Thyroid gland (tissue), 4 donors: ENCODE data around the gene AK9.

Experiments used
- CTCF ChIP-seq, 6 experiments: fragments of 200-600 bp in 3 of 6; fragments of 450-650 bp in 3 of 6; sonication (generic) in 3 of 6; IDR thresholded peaks; one replicate each; pipeline ENCODE4 v1.5.1; 2016 to 2019; ENCODE audit warnings: antibody characterized with exemption in 6 of 6, mild to moderate bottlenecking in 2 of 6, inconsistent platforms in 1 of 6, moderate library complexity in 1 of 6
- POLR2A ChIP-seq, 2 donors: fragments of 450-650 bp; IDR thresholded peaks; one replicate each; pipeline ENCODE4 v1.6.1; 2017; ENCODE audit warnings: antibody characterized with exemption in 2 of 2, mild to moderate bottlenecking in 2 of 2, moderate library complexity in 1 of 2

DNA sequence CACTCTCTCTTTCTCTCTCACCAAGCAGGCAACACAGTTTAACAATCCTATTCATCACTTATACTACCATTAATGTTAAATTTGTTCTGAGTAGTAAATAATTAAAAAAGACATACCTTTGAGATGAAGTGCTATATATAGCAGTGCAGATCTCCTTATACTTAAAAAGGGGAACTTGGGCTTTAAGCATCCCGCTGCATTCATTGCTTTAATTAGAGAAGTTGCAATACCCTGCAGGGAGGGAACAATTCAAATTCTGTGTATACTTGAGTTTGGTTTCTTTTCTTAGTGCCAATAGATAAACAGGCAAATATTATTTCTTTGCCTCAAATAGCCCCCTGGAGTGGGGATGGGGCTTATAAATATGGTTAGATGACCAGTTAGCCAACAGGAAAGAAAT is 197.1 kb downstream of the AK9 start:
- TF ChIP-seq CTCF (IDR thresholded peaks at IDR 0.05) (no peak), POLR2A (IDR thresholded peaks at IDR 0.05) (no peak)
